ENCODE results near the gene FGGY.
"Not testable (repeated sequence)": the region's sequence is repeated elsewhere in the genome, so short reads cannot be mapped to it uniquely, and the experiment has no call there.

Gene FGGY

DNA sequence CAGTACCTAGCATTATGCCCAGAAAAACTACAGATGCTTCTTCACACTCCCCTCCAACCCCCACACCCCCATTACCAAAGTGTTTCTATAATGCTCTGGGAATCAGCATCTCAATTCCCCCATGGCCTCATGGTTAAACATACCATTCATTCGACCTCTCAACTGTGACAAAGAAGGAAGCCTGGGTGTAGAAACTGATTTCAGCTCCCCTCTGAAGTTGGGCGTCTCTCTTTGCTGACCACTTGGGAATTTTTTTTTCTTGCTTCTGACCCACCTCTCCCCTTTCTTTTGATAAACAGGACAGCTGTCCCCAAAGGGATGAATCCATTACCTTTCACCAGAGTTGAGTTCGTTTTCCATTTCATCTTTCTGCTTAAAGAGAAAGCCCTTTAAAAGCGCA, 401.5 kb downstream of the FGGY start:
- DNase-seq (ENCODE audit: low read depth, low spot score), result no peak

- no peak for DNase-seq (ENCODE audit: low read depth, low spot score)
Observed at GRCh38 chr1:59699227-59699847, 402.4 kb downstream of the FGGY start.

- no peak for DNase-seq (ENCODE audit: low read depth, low spot score)
Observed at GRCh38 chr1:59701376-59701775, 404.5 kb downstream of the FGGY start.

DNA sequence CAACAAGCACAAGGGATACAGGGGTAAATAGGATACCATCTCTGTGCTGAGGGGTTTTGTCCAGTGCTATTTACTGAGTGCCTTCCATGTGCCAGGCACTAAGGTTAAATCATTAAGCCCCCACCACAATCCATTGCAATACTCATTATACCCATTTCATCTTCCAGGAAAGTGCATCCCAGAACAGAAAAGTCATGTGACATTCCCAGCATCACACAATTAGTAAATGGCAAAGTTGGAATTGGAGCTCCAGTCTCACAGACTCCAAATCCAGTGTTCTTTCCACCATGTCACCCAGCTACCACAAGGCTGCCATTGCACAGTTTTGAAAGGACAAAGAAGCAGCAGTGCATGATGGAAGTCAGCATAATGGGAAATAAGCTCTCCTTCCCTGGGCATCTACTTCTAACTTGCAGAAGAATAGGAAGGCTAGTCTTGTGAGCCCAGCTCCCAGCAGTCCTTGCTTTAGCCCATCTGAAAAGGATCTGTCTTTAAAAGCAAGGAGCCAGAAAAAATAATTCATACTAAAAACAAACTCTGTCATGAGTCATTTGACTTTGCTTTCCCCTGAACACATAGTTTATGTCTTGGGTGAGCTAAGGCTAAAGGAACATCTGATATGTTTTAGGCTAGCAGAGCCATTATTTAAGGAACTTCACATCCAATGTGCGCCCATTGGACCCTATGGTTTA, 406.5 kb downstream of the FGGY start:
- DNase-seq (ENCODE audit: low read depth, low spot score), result no peak

GRCh38 chr1:59703918-59704378, 407.1 kb downstream of the FGGY start:
- no peak for DNase-seq (ENCODE audit: low read depth, low spot score)

GRCh38 chr1:59704716-59705115, 407.8 kb downstream of the FGGY start:
- no peak for DNase-seq (ENCODE audit: low read depth, low spot score)

- no peak for DNase-seq (ENCODE audit: low read depth, low spot score)
Observed at GRCh38 chr1:59705466-59706302, 408.8 kb downstream of the FGGY start.

DNA sequence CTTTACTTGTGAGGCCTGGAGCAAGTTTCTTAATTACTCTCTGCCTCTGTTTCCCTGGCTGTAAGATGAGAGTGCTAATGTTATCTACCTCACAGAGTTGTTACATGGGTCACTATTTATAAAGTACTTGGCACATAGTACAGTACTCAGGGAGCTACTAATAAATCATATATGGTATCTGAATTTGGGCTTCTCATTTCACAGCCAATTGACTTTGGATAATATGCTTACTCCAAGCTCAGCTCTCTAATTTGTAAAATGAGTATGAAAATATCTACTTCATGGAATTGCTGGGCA, 409.4 kb downstream of the FGGY start:
- DNase-seq (ENCODE audit: low read depth, low spot score), result no peak

- DNase-seq (ENCODE audit: low read depth, low spot score), result no peak
Observed at GRCh38 chr1:59707178-59707791, 410.4 kb downstream of the FGGY start.

GRCh38 chr1:59709333-59709732, 412.4 kb downstream of the FGGY start:
- no peak for DNase-seq (ENCODE audit: low read depth, low spot score)

- DNase-seq (ENCODE audit: low read depth, low spot score), result not testable (repeated sequence)
Observed at GRCh38 chr1:59710920-59711319, 414.0 kb downstream of the FGGY start.

GRCh38 chr1:59714219-59714618, 417.3 kb downstream of the FGGY start:
- no peak for DNase-seq (ENCODE audit: low read depth, low spot score)

GRCh38 chr1:59714966-59715365, 418.1 kb downstream of the FGGY start:
- DNase-seq (ENCODE audit: low read depth, low spot score), result no peak

- DNase-seq (ENCODE audit: low read depth, low spot score), result no peak
Observed at GRCh38 chr1:59716832-59717231, 419.9 kb downstream of the FGGY start.

DNA sequence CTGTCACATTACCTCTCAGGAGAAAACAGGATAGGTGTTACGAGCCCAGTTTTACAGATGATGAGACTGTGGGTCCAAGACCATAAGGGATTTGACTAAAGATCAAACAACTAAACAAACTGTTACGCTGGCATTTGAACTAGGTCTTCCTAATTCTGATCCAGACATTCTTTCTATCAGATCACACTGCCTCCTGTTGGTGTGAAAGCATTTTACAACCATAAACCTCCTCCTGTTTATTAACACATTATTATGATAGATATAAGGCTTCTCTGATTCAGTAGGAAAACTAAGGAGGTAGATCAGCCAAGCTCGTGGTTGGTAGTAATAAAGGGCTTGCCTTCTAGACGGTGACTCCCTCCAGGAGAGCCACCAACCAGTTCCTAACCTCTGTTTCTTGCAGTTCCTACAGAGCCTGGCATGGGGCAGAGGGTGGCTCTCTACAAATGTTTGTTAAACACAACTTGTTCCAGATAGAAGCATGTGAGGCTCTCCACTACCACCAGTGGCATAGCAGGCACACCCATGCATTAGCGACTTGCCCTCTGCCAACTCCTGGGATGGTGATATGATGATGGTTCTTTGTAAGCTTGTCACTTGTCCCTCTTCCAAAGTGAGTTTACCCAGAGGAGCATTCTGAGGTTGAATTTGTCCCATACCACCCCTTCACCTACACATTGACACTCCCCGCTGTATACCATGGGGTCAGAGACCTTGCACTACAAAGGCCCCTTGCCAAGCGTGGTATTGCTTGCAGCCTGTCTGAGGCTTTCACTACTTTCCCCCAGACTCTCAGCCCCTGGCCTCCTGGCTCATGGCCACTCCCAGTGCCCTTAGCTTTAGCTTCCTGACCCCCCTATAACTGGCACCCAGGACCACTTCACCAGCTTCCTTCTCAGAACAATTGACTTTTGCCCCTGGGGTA, 421.4 kb downstream of the FGGY start:
- no peak for DNase-seq (ENCODE audit: low read depth, low spot score)

DNA sequence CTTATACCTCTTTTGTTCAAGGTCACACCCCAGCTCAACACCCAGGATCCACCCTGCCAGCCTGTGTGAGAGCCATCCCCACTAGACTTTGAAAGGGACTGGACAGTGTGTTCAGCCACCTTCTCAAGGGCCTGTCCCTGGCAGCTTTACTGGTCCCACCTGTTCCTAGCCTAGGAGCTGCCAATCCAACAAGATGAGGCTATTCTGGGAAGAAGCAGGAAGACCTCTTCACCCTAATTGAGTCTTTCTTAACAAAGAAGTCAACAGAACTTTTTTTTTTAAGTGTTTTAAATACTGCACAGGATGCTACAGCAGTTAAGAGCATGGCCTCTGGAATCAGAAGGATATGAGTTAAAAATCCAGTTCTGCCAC, 422.1 kb downstream of the FGGY start:
- DNase-seq (ENCODE audit: low read depth, low spot score), result no peak

DNA sequence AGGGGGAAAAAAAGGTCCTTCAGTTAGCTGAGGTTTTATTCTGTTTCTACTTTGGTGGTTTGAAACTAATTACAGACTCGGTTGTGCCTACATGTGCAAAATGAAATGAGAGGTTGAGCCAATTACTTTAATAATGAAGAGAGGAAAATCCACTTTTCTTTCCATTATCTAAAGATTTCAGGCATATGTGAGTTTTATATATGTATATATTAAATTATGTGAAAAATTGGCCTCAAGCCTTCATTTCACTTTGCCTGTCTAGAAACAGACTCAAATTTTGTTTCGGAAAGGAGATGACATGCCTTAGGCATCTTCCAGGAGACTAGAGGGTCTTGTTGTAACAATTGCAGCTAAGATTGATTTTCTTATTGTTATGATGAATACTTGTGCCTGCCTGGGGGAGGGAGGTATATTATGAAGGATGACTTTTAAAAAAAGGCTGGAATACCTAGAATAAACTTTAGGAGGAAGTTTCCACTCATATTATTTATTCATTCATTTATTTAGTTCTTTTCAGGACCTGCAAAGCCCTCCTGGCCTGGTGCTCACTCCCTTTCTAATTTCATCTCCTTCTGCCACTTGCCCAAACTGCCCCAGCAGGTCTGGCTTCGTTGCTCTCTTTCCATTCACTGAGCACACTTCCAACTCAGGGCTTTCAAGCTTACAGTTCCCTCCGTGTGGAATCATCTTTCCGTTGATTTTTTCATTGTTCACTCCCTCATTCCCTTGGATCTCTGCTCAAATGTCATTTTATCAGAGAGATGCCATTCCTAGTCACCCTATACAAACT, 423.6 kb downstream of the FGGY start:
- no peak for DNase-seq (ENCODE audit: low read depth, low spot score)

DNA sequence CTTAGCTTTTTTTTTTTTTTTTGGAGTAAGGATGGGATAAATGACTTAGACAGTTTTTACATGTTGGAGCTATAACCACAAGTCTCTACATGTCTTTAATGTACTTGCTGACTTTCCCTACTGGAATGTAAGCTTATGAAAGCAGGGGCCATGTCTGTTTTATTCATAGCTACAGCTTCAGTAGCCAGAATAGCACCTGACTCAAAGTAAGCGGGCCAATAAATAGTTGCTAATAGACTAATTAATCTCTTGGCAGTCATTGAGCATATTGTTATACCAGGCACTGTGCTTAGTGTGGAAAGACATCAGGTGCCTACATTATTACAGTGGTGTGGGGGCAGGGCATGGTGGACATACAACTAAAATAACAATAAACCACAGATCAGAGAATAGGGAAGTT, 433.4 kb downstream of the FGGY start:
- no peak for DNase-seq (ENCODE audit: low read depth, low spot score)

DNA sequence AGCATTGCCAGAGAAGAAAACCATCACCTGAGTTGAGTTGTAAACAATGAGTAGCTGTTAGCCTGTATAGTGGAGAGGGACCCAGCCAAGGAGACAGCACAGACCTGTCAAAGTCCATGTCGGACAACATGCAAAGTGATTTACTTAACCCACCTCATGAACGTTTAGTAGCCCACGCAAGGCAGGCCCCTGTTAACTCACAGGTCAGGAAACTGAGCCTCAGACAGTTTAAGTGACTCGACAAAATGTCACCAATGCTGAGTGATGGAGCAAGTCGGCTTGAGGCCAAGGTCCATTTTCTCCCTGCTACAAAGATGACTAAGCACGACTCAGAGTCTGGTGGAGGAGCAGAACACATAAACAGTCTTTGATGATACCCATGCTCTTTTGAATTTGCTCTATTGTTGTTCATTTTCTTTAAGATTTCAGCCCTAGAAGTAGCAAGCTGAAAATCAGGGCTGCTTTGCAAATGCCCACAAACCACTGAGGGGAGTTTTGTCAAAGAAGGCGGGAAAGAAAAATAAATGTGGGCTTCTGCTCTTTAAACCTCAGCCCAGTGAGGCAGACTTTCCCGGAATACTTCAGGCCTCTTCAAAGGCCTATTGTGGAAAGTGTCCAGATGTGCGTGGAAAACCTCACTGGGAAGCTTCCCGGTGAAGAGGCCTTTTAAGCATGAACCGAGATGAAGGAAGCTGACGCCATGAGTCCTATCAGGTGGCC, 434.0 kb downstream of the FGGY start:
- no peak for DNase-seq (ENCODE audit: low read depth, low spot score)

- DNase-seq (ENCODE audit: low read depth, low spot score), result no peak
Observed at GRCh38 chr1:59731591-59731990, 434.7 kb downstream of the FGGY start.
